ENCODE measurements around the gene TAGLN2.

TAGLN2 gene

GRCh38 chr1:159957824-159958268, 32.5 kb upstream of the TAGLN2 start:
- no peak overlapping the region for H3K4me3 ChIP-seq (ENCODE audit: low read length)
- no peak for TF ChIP-seq ZNF274 (IDR thresholded peaks at IDR 0.05; ENCODE audit: low read depth, low read length)

DNA sequence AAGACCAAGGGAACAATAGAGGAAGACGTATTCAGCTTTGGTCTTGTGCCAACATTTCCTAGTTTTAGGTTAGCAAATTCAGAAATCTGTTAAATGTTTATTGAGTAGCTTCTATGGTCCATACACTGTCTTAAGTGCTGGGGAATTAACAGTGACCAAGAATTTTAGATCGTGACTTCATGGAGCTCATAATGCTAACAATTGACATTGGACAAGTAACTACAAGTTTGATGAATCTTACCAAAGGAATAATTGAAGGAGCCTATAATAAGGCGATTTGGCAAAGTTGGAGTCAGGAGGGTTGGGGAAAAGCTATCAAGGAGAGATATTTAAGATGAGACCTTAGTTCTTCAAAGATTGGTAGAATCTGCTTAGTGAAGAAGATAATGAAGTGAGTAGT, 30.1 kb upstream of the TAGLN2 start:
- no peak for TF ChIP-seq ZNF274 (IDR thresholded peaks at IDR 0.05; ENCODE audit: low read depth, low read length)

DNA sequence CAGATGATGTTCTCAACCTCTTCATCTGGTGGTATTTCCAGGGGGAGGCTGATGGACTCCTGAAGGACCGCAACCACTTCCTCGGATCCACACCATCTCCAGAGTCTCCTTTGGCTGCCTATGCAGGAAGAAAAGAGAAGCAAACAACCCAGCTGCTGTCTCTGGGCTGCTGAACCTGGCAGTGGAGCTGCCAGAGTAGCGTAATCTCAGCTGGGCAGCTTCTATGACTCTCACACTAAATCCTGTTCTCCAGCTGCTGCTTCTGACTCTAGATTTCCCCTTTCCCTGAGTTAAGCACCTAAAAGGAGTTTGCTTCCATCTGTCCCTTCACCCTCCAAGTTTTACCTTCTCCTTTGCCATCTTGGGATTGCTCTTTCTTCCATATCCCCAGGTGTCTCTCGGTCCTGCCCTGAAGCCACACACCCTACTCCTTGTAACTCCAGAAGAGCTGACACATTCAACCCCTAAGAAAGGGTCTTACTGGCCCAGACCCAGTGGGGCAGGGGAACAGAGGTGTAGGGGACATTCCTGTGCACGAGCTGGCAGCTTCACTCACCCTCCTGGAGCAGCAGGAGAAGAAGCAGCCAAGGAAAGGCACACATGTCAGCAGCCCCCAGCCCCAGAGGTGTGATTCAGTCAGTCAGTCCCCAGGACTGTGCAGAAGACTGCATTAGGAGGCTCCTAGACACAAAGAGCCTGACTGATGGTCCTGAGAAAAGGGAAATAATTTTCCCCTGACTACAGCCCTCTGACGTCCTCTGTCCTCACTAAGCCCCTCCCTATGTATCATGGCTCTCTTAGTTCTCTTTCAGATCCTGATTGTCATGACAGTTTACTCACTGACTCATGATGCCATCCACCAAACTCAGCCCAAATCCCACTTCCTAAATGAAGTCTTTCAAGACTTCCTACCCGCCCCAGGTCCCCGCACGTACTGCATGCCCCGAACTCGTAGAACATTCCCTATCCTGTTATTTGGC, 28.5 kb upstream of the TAGLN2 start, which contains the start of gene SLAMF9:
Gene SLAMF9 (minus strand): TSS at position 702 of the 980 bp plus-strand sequence. CDS start 100 bp downstream, at position 602.
- TF ChIP-seq ZNF274 (IDR thresholded peaks at IDR 0.05; ENCODE audit: low read depth, low read length), result no peak
- no peak within 1 kb of the TSS for H3K4me3 ChIP-seq (ENCODE audit: low read length)

More for the DNA sequence above, 30.1 kb upstream of the TAGLN2 start:
- H3K4me3 ChIP-seq (ENCODE audit: low read length), result no peak overlapping the region

GRCh38 chr1:159952932-159953331, 27.6 kb upstream of the TAGLN2 start:
- no peak overlapping the region for H3K4me3 ChIP-seq (ENCODE audit: low read length)
- TF ChIP-seq ZNF274 (IDR thresholded peaks at IDR 0.05; ENCODE audit: low read depth, low read length), result no peak

DNA sequence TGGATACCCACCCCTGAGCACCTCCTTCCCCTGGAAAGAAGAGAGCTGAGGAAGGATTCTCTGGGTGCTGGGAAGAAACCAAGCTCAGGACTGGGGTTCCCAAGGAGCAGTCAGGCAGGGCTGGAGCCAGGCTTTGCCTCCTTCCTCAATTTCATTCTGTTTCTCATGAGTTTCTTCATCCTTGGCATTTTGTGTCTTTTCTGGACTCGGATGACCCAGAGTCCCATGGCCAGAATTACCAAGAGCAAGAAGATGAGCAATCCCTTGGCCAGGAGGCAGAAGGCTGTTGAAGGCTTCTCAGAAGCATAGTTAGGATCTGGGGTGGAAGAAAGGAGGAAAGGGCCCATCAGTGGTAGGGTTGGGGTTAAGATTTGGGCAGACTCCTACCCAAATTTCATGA, 26.2 kb upstream of the TAGLN2 start:
- no peak overlapping the region for H3K4me3 ChIP-seq (ENCODE audit: low read length)
- TF ChIP-seq ZNF274 (IDR thresholded peaks at IDR 0.05; ENCODE audit: low read depth, low read length), result no peak

GRCh38 chr1:159951016-159951415, 25.7 kb upstream of the TAGLN2 start:
- H3K4me3 ChIP-seq (ENCODE audit: low read length), result no peak overlapping the region
- no peak for TF ChIP-seq ZNF274 (IDR thresholded peaks at IDR 0.05; ENCODE audit: low read depth, low read length)

- no peak overlapping the region for H3K4me3 ChIP-seq (ENCODE audit: low read length)
- TF ChIP-seq ZNF274 (IDR thresholded peaks at IDR 0.05; ENCODE audit: low read depth, low read length), result no peak
Observed at GRCh38 chr1:159949981-159950381, 24.7 kb upstream of the TAGLN2 start.

DNA sequence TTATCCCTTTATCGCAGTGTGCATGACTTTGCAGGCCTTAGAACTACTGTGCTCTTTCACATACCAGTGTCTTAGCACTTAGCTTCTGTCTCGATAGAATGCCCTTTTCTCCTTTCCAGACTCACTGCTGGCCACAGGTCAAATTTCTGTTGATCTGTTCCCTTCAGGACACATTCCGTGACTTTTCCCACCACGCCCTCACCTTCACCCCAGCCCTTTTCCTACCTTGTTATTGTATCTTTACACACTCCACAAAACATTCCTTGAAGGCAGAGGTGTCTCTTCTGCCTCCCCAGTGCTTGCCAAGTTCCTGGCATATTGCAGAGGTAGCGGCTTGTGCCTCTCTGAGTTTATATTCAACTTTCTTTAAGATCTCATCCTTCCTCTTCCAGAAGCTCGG, 23.8 kb upstream of the TAGLN2 start:
- no peak overlapping the region for H3K4me3 ChIP-seq (ENCODE audit: low read length)
- TF ChIP-seq ZNF274 (IDR thresholded peaks at IDR 0.05; ENCODE audit: low read depth, low read length), result no peak

DNA sequence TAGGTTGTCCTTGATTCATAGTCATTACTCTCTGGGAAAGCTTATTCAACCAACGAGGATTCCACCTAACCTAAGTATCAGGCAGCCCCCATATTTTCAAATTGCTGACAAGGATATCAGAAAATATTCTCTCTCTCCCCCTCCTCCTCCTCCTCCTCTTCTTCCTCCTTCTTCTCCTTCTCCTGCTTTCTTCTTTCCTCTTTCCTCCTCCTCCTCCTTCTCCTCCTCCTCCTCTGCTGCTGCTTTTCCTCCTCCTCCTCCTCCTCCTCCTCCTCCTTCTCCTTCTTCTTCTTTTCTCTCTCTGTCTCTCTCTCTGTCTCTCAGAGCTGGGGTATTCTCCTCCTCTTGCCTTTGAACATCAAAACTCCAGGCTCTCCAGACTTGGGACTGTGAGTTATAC, 22.6 kb upstream of the TAGLN2 start:
- no peak for TF ChIP-seq ZNF274 (IDR thresholded peaks at IDR 0.05; ENCODE audit: low read depth, low read length)
- no peak overlapping the region for H3K4me3 ChIP-seq (ENCODE audit: low read length)

- no peak overlapping the region for H3K4me3 ChIP-seq (ENCODE audit: low read length)
Observed at GRCh38 chr1:159946242-159947187, 21.2 kb upstream of the TAGLN2 start.

GRCh38 chr1:159945483-159946241, 20.4 kb upstream of the TAGLN2 start, which contains the start of gene IGSF9:
Gene IGSF9 (minus strand): TSS chr1:159945613. CDS start chr1:159943454, 2,159 bp downstream.
- no peak within 1 kb of the TSS for H3K4me3 ChIP-seq (ENCODE audit: low read length)

More at GRCh38 chr1:159946242-159947187, 21.2 kb upstream of the TAGLN2 start:
- no peak for TF ChIP-seq ZNF274 (IDR thresholded peaks at IDR 0.05; ENCODE audit: low read depth, low read length)

GRCh38 chr1:159944623-159945455, 19.5 kb upstream of the TAGLN2 start:
- no peak overlapping the region for H3K4me3 ChIP-seq (ENCODE audit: low read length)
- TF ChIP-seq ZNF274 (IDR thresholded peaks at IDR 0.05; ENCODE audit: low read depth, low read length), result no peak

More at GRCh38 chr1:159945483-159946241, 20.4 kb upstream of the TAGLN2 start, which contains the start of gene IGSF9:
- TF ChIP-seq ZNF274 (IDR thresholded peaks at IDR 0.05; ENCODE audit: low read depth, low read length), result no peak

Data from GM08714 (cell line).